ENCODE results near the gene A1CF.

A1CF gene

GRCh38 chr10:50866317-50866716, 19.1 kb downstream of the A1CF start:
- no peak for DNase-seq (ENCODE audit: low read depth in 2 of 2, low spot score in 1 of 2)

- DNase-seq (ENCODE audit: low read depth in 2 of 2, low spot score in 1 of 2), result no peak
Measured at GRCh38 chr10:50862719-50863118, 22.7 kb downstream of the A1CF start.

- DNase-seq (ENCODE audit: low read depth in 2 of 2, low spot score in 1 of 2), result no peak
Measured at GRCh38 chr10:50861370-50861769, 24.1 kb downstream of the A1CF start.

GRCh38 chr10:50857579-50857978, 27.8 kb downstream of the A1CF start:
- DNase-seq (ENCODE audit: low read depth in 2 of 2, low spot score in 1 of 2), result no peak

- DNase-seq (ENCODE audit: low read depth in 2 of 2, low spot score in 1 of 2), result no peak
Measured at GRCh38 chr10:50855461-50855860, 30.0 kb downstream of the A1CF start.

- DNase-seq (ENCODE audit: low read depth in 2 of 2, low spot score in 1 of 2), result no peak
Measured at GRCh38 chr10:50855015-50855414, 30.4 kb downstream of the A1CF start.

- no peak for DNase-seq (ENCODE audit: low read depth in 2 of 2, low spot score in 1 of 2)
Measured at GRCh38 chr10:50853557-50853956, 31.9 kb downstream of the A1CF start.

- no peak for DNase-seq (ENCODE audit: low read depth in 2 of 2, low spot score in 1 of 2)
Measured at GRCh38 chr10:50851884-50852671, 33.3 kb downstream of the A1CF start.

GRCh38 chr10:50850578-50851230, 34.7 kb downstream of the A1CF start:
- DNase-seq (ENCODE audit: low read depth in 2 of 2, low spot score in 1 of 2), result no peak

GRCh38 chr10:50846753-50847152, 38.7 kb downstream of the A1CF start:
- DNase-seq (ENCODE audit: low read depth in 2 of 2, low spot score in 1 of 2), result no peak

- no peak for DNase-seq (ENCODE audit: low read depth in 2 of 2, low spot score in 1 of 2)
Measured at GRCh38 chr10:50837095-50837494, 48.3 kb downstream of the A1CF start.

GRCh38 chr10:50832171-50832751, 53.2 kb downstream of the A1CF start:
- DNase-seq (ENCODE audit: low read depth in 2 of 2, low spot score in 1 of 2), result no peak

- DNase-seq (ENCODE audit: low read depth in 2 of 2, low spot score in 1 of 2), result no peak
Measured at GRCh38 chr10:50830066-50830465, 55.4 kb downstream of the A1CF start.

- no peak for DNase-seq (ENCODE audit: low read depth in 2 of 2, low spot score in 1 of 2)
Measured at GRCh38 chr10:50824782-50825181, 60.6 kb downstream of the A1CF start.

- no peak for DNase-seq (ENCODE audit: low read depth in 2 of 2, low spot score in 1 of 2)
Measured at GRCh38 chr10:50823789-50824188, 61.6 kb downstream of the A1CF start.

GRCh38 chr10:50809596-50809995, 75.8 kb downstream of the A1CF start:
- no peak for DNase-seq (ENCODE audit: low read depth in 2 of 2, low spot score in 1 of 2)

- no peak for DNase-seq (ENCODE audit: low read depth in 2 of 2, low spot score in 1 of 2)
Measured at GRCh38 chr10:50807851-50808776, 77.3 kb downstream of the A1CF start.

GRCh38 chr10:50805981-50806622, 79.3 kb downstream of the A1CF start:
- no peak for DNase-seq (ENCODE audit: low read depth in 2 of 2, low spot score in 1 of 2)

GRCh38 chr10:50799595-50799994, 85.8 kb downstream of the A1CF start:
- no peak for DNase-seq (ENCODE audit: low read depth in 2 of 2, low spot score in 1 of 2)

- DNase-seq (ENCODE audit: low read depth in 2 of 2, low spot score in 1 of 2), result no peak
Measured at GRCh38 chr10:50798297-50798696, 87.1 kb downstream of the A1CF start.

- DNase-seq (ENCODE audit: low read depth in 2 of 2, low spot score in 1 of 2), result no peak
Measured at GRCh38 chr10:50796693-50797092, 88.7 kb downstream of the A1CF start.

Data from stimulated activated CD8-positive, alpha-beta memory T cell treated with anti-CD3 and anti-CD28 coated beads, Interleukin-4, amount 100 ng/mL, for 4 hours (primary cell).